A673 (cell line): Measurements from ENCODE around the gene EXOC2. TPM values are rescaled to one million over a fixed set of nuclear protein-coding genes. Genes with fewer than 3 reads are reported as not detected.

ENCODE experiments used
- BruUV-seq: library from RNA; stranded (reverse); fragments of 400-500 nt; replicated peaks from 2 replicates; lab custom pipeline; 2021; lab: Mats Ljungman, UMichigan
- CTCF ChIA-PET: fragments of 300-600 bp; sonication (Branson Sonifier 250); formaldehyde crosslinking; loops from one replicate; lab custom pipeline; 2022; ENCODE audit warnings: antibody characterized with exemption; lab: Charles Lee
- POLR2A ChIA-PET: fragments of 300-600 bp; sonication (Branson Sonifier 250); formaldehyde crosslinking; loops from one replicate; lab custom pipeline; 2022; ENCODE audit warnings: antibody characterized with exemption; ENCODE audit not compliant: low non-redundant PET; lab: Charles Lee
- DNase-seq: peaks from one replicate; pipeline ENCODE4 v3.0.0-alpha.2; 2015; ENCODE audit warnings: low spot score
- H3K27ac ChIP-seq: fragments of 200-600 bp; sonication (generic); 2 replicates; pipeline ENCODE4 v1.5.1; 2016; ENCODE audit warnings: mixed run types, low read depth, mild to moderate bottlenecking, mixed read lengths, antibody characterized with exemption, low read length; ENCODE audit not compliant: poor library complexity, severe bottlenecking
- H3K27me3 ChIP-seq: fragments of 200-600 bp; sonication (generic); replicated peaks from 2 replicates; pipeline ENCODE4 v1.6.1; 2017; ENCODE audit warnings: mixed run types, low read depth, mild to moderate bottlenecking, mixed read lengths, antibody characterized with exemption, low read length; ENCODE audit not compliant: insufficient read depth, poor library complexity
- H3K36me3 ChIP-seq: fragments of 200-600 bp; sonication (generic); 2 replicates; pipeline ENCODE4 v1.6.1; 2016; ENCODE audit warnings: mixed run types, mild to moderate bottlenecking, mixed read lengths, antibody characterized with exemption, low read length; ENCODE audit not compliant: insufficient read depth, poor library complexity, severe bottlenecking
- H3K4me1 ChIP-seq: fragments of 200-600 bp; sonication (generic); 2 replicates; pipeline ENCODE4 v1.6.1; 2017; ENCODE audit warnings: mixed run types, mild to moderate bottlenecking, mixed read lengths, antibody characterized with exemption, low read length; ENCODE audit not compliant: insufficient read depth, poor library complexity, severe bottlenecking
- H3K4me3 ChIP-seq: fragments of 200-600 bp; sonication (generic); 2 replicates; pipeline ENCODE4 v1.5.1; 2016; ENCODE audit warnings: low read depth, mixed run types, mild to moderate bottlenecking, mixed read lengths, low read length; ENCODE audit not compliant: poor library complexity, severe bottlenecking
- H3K9me3 ChIP-seq: fragments of 200-600 bp; sonication (generic); 2 replicates; pipeline ENCODE4 v1.6.1; 2016; ENCODE audit warnings: mixed run types, low read depth, mild to moderate bottlenecking, mixed read lengths, antibody characterized with exemption, low read length; ENCODE audit not compliant: poor library complexity, severe bottlenecking
- CTCF ChIP-seq: fragments of 300-800, 200-600 bp; sonication (generic); conservative IDR thresholded peaks from 2 replicates; pipeline ENCODE4 v1.5.1; 2017; ENCODE audit warnings: low read depth, mild to moderate bottlenecking, antibody characterized with exemption, low read length, moderate library complexity, mixed read lengths
- EZH2 ChIP-seq: fragments of 200-600 bp; sonication (generic); IDR thresholded peaks from 2 replicates; pipeline ENCODE4 v1.6.1; 2017; ENCODE audit warnings: borderline replicate concordance, low read depth, mild to moderate bottlenecking, mixed read lengths, antibody characterized with exemption, low read length; ENCODE audit not compliant: poor library complexity, severe bottlenecking
- intact Hi-C: fragments of 100-400 bp; cut with micrococcal nuclease; formaldehyde crosslinking; loops from one replicate; pipeline ENCODE4 v1.10.0; 2022; ENCODE audit not compliant: unreplicated experiment
- total RNA-seq: library from RNA; stranded (reverse); gene quantifications from 2 replicates; pipeline ENCODE4 v1.2.3, GENCODE V29; 2021

EXOC2 gene
- total RNA-seq, 1 experiment from 2014 or later: 22.4 TPM

- POLR2A ChIA-PET: no interaction called here
- no peaks in the 10 kb centered on the region for H3K4me1 ChIP-seq
- H3K9me3 ChIP-seq: no peaks in the 10 kb centered on the region
- peak; percentile 25 for TF ChIP-seq EZH2
- TF ChIP-seq CTCF: no peak
- intact Hi-C loops: loop anchor here (5.0 kb wide), 1 partner anchor 658 kb away; the partner anchor contains the start of gene FOXF2
- peaks cover 76% of the 10 kb centered on the region for H3K27me3 ChIP-seq
- CTCF ChIA-PET: interaction anchor here (0.6 kb wide), 1 partner anchor 1375 kb away, joined by 3 read pairs; no protein-coding TSS in a partner anchor
- H3K4me3 ChIP-seq: no peak overlapping the region
- no peak for DNase-seq
- BruUV-seq: no TSS peak
- H3K27ac ChIP-seq: no peak overlapping the region
- no peaks in the 10 kb centered on the region for H3K36me3 ChIP-seq
Observed at GRCh38 chr6:729606-730320, 36.8 kb upstream of the EXOC2 start.

GRCh38 chr6:727856-728255, 34.9 kb upstream of the EXOC2 start:
- CTCF ChIA-PET: no interaction called here
- BruUV-seq: no TSS peak
- Histone ChIP-seq H3K4me1 (no peaks in the 10 kb centered on the region), H3K36me3 (no peaks in the 10 kb centered on the region), H3K27ac (no peak overlapping the region), H3K9me3 (no peaks in the 10 kb centered on the region), H3K4me3 (no peak overlapping the region), H3K27me3 (peaks cover 79% of the 10 kb centered on the region)
- no peak for DNase-seq
- intact Hi-C loops: loop anchor here (5.0 kb wide), 1 partner anchor 659 kb away; the partner anchor contains the start of gene FOXF2
- no peak for TF ChIP-seq EZH2
- TF ChIP-seq CTCF: no peak
- POLR2A ChIA-PET: no interaction called here

GRCh38 chr6:723540-723939, 30.6 kb upstream of the EXOC2 start:
- peaks cover 36% of the 10 kb centered on the region for H3K27me3 ChIP-seq
- H3K27ac ChIP-seq: no peak overlapping the region
- H3K4me1 ChIP-seq: no peaks in the 10 kb centered on the region
- TF ChIP-seq CTCF: peak; percentile 33; the same call in 1 of the 2 replicates
- TF ChIP-seq EZH2: no peak
- DNase-seq: no peak
- BruUV-seq: no TSS peak
- H3K9me3 ChIP-seq: no peaks in the 10 kb centered on the region
- intact Hi-C loops: loop anchor here (5.0 kb wide), 3 partner anchors 131 to 714 kb away; no protein-coding TSS in a partner anchor
- no peak overlapping the region for H3K4me3 ChIP-seq
- POLR2A ChIA-PET: no interaction called here
- no peaks in the 10 kb centered on the region for H3K36me3 ChIP-seq
- CTCF ChIA-PET: no interaction called here
